OCI-LY7 (cell line): ENCODE measurements around the gene VPS37C. TPM values are rescaled to one million over a fixed set of nuclear protein-coding genes. Genes with fewer than 3 reads are reported as not detected.

ENCODE experiments used
- BruUV-seq: library from RNA; stranded (reverse); fragments of 400-500 nt; replicated peaks from 2 replicates; lab custom pipeline; 2021; lab: Mats Ljungman, UMichigan
- CTCF ChIA-PET: fragments of 300-600 bp; sonication (Branson Sonifier 250); formaldehyde crosslinking; loops from one replicate; lab custom pipeline; 2022; ENCODE audit warnings: antibody characterized with exemption; ENCODE audit not compliant: unreplicated experiment; lab: Charles Lee
- POLR2A ChIA-PET: fragments of 300-600 bp; sonication (Branson Sonifier 250); formaldehyde crosslinking; loops from one replicate; lab custom pipeline; 2022; ENCODE audit warnings: antibody characterized with exemption; lab: Charles Lee
- DNase-seq: peaks from one replicate; pipeline ENCODE4 v3.0.0-alpha.2; 2015; ENCODE audit warnings: low spot score
- H2AFZ ChIP-seq: fragments of 200-600 bp; sonication (generic), shearing (Covaris generic); 2 replicates; pipeline ENCODE4 v1.6.1; 2014; ENCODE audit warnings: mild to moderate bottlenecking, antibody characterized with exemption, low read length, moderate library complexity
- H3K27ac ChIP-seq: fragments of 200-600 bp; sonication (generic); 2 replicates; pipeline ENCODE4 v1.5.1; 2014; ENCODE audit warnings: mixed run types, low read depth, mild to moderate bottlenecking, moderate library complexity, low read length, inconsistent platforms; ENCODE audit not compliant: poor library complexity, severe bottlenecking
- H3K36me3 ChIP-seq: fragments of 200-600 bp; sonication (generic); 2 replicates; pipeline ENCODE4 v1.6.1; 2014; ENCODE audit warnings: mild to moderate bottlenecking, antibody characterized with exemption, low read length, moderate library complexity, mixed read lengths; ENCODE audit not compliant: insufficient read depth
- H3K4me1 ChIP-seq: fragments of 200-600 bp; sonication (generic); 2 replicates; pipeline ENCODE4 v1.5.1; 2014; ENCODE audit warnings: mild to moderate bottlenecking, low read length; ENCODE audit not compliant: insufficient read depth, poor library complexity, severe bottlenecking
- H3K4me2 ChIP-seq: fragments of 200-600 bp; sonication (generic); 2 replicates; pipeline ENCODE4 v1.6.1; 2014; ENCODE audit warnings: mild to moderate bottlenecking, low read length
- H3K4me3 ChIP-seq: fragments of 200-600 bp; sonication (generic); 2 replicates; pipeline ENCODE4 v1.5.1; 2014; ENCODE audit warnings: mild to moderate bottlenecking, low read depth, low read length; ENCODE audit not compliant: poor library complexity, severe bottlenecking
- H3K79me2 ChIP-seq: fragments of 200-600 bp; sonication (generic); 2 replicates; pipeline ENCODE4 v1.6.1; 2016; ENCODE audit warnings: low read depth, mild to moderate bottlenecking, low read length, moderate library complexity, mixed read lengths; ENCODE audit not compliant: insufficient read depth
- H3K9me2 ChIP-seq: fragments of 200-600 bp; sonication (generic); 2 replicates; pipeline ENCODE4 v1.6.1; 2016; ENCODE audit warnings: mild to moderate bottlenecking, low read length, mixed read lengths; ENCODE audit not compliant: insufficient read depth
- H3K9me3 ChIP-seq: fragments of 200-600 bp; sonication (generic); 2 replicates; pipeline ENCODE4 v1.6.1; 2014; ENCODE audit warnings: mild to moderate bottlenecking, mixed run types, low read length, mixed read lengths
- H4K20me1 ChIP-seq: fragments of 200-600 bp; sonication (generic); 2 replicates; pipeline ENCODE4 v1.6.1; 2014; ENCODE audit warnings: mild to moderate bottlenecking, antibody characterized with exemption, low read length, moderate library complexity, mixed read lengths; ENCODE audit not compliant: insufficient read depth
- CTCF ChIP-seq: fragments of 200-600 bp; sonication (generic); conservative IDR thresholded peaks from 2 replicates; pipeline ENCODE4 v1.5.1; 2014; ENCODE audit warnings: mild to moderate bottlenecking, antibody characterized with exemption, low read length, moderate library complexity, mixed read lengths
- EZH2phosphoT487 ChIP-seq: fragments of 200-600 bp; sonication (generic); IDR thresholded peaks from 2 replicates; pipeline ENCODE4 v1.6.1; 2018; ENCODE audit warnings: low read depth, borderline replicate concordance, mild to moderate bottlenecking, mixed run types, antibody characterized with exemption, low read length, moderate library complexity, mixed read lengths
- intact Hi-C: fragments of 100-400 bp; cut with micrococcal nuclease; formaldehyde crosslinking; loops from one replicate; pipeline ENCODE4 v1.10.0; 2022; ENCODE audit not compliant: unreplicated experiment
- total RNA-seq, 2 experiments: library from RNA; depleted of rRNA in 1 of 2; stranded (reverse); fragments of >200 nt in 1 of 2; shearing (Covaris generic) in 1 of 2; gene quantifications; 2 replicates each; pipeline ENCODE4 v1.2.3, GENCODE V29; 2014 to 2022

The VPS37C gene
- total RNA-seq, 2 experiments from 2014 or later, result 10.3 to 12.8 TPM

DNA sequence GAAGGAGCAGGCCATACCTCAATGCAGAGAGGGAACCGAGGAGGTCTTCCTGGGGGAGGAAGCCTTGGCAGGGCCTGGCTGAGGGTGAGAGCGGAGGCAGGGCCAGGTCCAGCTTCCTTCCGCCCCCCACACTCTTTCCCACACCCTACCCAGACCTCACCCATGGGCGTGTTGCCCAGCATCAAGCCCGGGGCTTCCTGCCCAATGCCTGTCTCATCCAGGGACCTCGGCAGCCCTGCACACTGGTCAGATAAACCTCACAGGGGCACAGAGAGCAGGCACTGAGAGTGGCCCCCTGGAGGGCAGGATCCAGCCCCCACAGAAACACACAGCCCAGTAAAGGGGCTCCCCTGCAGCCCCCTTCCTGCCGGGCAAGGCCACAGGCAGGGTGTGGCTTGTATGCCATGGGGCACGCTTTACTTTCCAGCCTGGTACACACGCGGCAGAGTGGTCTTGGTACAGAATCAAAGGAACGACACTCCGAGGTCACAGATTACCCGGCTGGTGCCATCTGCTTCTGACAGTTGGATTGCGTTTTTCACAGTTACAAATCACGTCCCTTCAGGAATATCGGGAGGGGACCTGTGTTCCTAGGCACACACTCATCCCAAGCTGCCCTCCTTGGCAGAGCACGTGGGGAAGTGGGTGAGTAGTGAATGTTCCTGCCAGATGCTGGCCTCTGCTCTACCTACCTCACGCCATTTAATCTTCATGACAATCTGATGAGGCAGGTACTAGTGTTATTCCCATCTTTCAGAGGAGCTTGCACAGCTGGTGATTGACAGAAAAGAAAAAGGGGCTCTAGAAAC lies 79.0 kb downstream of the VPS37C start:
- DNase-seq, result no peak
- Histone ChIP-seq H3K4me2 (no peak overlapping the region), H2AFZ (no peak overlapping the region), H3K36me3 (no peaks in the 10 kb centered on the region), H3K27ac (no peak overlapping the region), H3K9me3 (no peaks in the 10 kb centered on the region), H3K4me1 (no peaks in the 10 kb centered on the region), H3K9me2 (no peaks in the 10 kb centered on the region), H3K79me2 (no peaks in the 10 kb centered on the region), H3K4me3 (no peak overlapping the region), H4K20me1 (no peaks in the 10 kb centered on the region)
- no TSS peak for BruUV-seq
- no peak for TF ChIP-seq EZH2phosphoT487
- TF ChIP-seq CTCF, result no peak
- intact Hi-C loops, result no loop called here
- ChIA-PET POLR2A (no interaction called here), CTCF (interaction anchor here (0.9 kb wide), 1 partner anchor 12 kb away, joined by 3 read pairs; no protein-coding TSS in a partner anchor)

DNA sequence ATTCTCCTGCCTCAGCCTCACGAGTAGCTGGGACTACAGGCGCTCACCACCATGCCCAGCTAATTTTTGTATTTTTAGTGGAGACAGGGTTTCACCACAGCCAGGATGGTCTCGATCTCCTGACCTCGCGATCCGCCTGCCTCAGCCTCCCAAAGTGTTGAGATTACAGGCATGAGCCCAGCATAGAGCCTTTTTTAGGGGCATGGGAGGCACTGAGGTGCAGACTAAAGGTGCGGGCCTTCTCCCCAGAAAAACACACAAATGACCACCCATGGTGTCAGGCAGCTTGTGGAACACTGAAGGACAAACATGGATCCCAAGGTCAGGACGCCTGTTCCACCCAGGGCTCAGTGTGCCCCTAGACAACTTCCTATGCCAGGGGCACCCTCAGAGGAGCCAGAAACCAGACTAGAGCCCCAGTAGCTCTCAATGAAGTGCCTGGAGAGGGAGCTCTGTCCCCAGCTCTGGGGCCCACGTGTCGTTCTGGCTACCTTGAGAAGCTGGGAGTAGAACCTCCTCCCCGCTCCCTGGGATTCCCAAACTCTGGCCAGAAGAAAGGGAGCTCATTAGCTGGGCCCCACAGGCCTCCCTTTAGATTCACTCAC lies 80.1 kb downstream of the VPS37C start:
- Histone ChIP-seq H3K4me1 (no peaks in the 10 kb centered on the region), H3K36me3 (no peaks in the 10 kb centered on the region), H3K9me3 (0 out of 2 replicates have a peak, but pooled peaks cover 4% of the 10 kb centered on the region), H2AFZ (no peak overlapping the region), H3K4me3 (no peak overlapping the region), H3K79me2 (no peaks in the 10 kb centered on the region), H4K20me1 (no peaks in the 10 kb centered on the region), H3K27ac (no peak overlapping the region), H3K4me2 (no peak overlapping the region), H3K9me2 (no peaks in the 10 kb centered on the region)
- ChIA-PET CTCF (interaction anchor here (0.9 to 1.0 kb wide), 2 partner anchors 10 to 21 kb away, joined by 3 read pairs; no protein-coding TSS in a partner anchor), POLR2A (interaction anchor here (0.6 to 1.5 kb wide), 2 partner anchors 10 to 1484 kb away, joined by 3 to 5 read pairs; no protein-coding TSS in a partner anchor)
- no peak for DNase-seq
- BruUV-seq, result no TSS peak
- intact Hi-C loops, result no loop called here
- TF ChIP-seq EZH2phosphoT487 (no peak), CTCF (0 out of 2 replicates have a peak, but pooled peaks have one; percentile 9)
